Right ventricle myocardium superior (tissue), 1 donor: ENCODE measurements around the gene MYH3. TPM values are rescaled to one million over a fixed set of nuclear protein-coding genes. Genes with fewer than 3 reads are reported as not detected.

Experiments
- ATAC-seq: fragments of 200-7000 bp; cut with Tn5 transposase; one replicate; pipeline ENCODE4 v1.9.1; 2020; ENCODE audit warnings: mild to moderate bottlenecking; ENCODE audit not compliant: poor library complexity
- DNase-seq: peaks from one replicate; pipeline ENCODE4 v3.0.0-alpha.2; 2020
- intact Hi-C: fragments of 100-400 bp; cut with DNase I; formaldehyde crosslinking; loops from one replicate; pipeline ENCODE4 v1.11.2; 2022
- total RNA-seq: library from RNA; stranded (reverse); fragmentation: NEBNext Ultra II Directional; extraction: Animal tissue kit (Norgen Biotek cat#: 25700); gene quantifications from one replicate; pipeline ENCODE4 v1.2.1, GENCODE V29; 2021
- donor health status: DM: no; HTN: yes; CAD: no; lungs with severe emphysema.

MYH3 gene
- total RNA-seq, 1 donor from 2014 or later: 0.22 TPM

DNA sequence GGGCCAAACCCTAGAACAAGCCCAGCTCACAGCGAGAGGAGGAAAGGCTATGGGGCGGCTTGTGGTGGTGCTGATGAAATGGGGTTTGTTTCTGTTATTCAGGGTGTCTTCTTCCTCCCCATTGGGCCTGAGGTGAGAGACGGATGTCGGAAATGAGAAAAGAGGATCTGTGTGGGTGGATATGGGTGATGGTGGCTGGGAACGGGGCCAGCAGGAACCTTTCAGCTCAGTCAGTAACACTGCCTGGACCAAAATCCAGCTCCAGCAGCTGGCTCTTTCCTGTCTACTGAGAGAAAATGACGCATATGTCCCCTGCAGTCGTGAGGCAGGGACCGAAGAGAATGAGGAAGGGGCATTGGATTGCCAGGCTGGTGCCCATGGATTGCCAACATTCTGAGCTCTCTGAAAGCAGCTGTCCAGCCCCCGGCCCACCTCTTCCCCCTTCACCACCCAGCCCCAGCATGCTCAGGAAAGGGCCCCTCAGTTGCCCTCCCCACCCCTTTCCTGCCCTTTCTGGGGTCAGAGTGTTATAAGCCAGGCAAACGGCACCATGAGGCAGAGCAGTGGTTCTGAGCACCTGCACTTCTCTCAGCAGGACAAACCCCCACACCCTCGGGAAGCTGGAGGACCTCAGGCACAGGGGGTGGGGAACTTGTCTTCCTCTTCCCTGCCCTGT lies 4.0 kb downstream of the MYH3 start:
- no peak for ATAC-seq
- peak; percentile 55 for DNase-seq
- intact Hi-C loops: no loop called here

DNA sequence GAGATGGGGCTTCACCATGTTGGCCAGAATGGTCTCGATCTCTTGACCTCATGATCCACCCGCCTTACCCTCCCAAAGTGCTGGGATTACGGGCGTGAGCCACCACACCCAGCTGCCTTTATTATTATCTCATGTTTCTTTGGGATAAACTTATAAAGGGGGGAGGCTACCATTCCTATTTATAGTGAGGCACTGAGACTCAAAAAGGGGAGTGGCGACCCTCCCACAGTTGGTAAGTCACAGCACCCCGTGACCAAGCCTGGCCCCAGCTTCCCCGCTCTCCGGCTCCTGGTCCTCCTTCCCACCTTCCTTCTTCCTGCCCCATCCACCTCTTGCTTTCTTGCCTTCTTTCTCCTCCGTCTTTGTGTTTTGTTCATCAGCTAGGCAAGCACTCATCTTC lies 5.2 kb downstream of the MYH3 start:
- intact Hi-C loops: no loop called here
- no peak for ATAC-seq
- DNase-seq: no peak

DNA sequence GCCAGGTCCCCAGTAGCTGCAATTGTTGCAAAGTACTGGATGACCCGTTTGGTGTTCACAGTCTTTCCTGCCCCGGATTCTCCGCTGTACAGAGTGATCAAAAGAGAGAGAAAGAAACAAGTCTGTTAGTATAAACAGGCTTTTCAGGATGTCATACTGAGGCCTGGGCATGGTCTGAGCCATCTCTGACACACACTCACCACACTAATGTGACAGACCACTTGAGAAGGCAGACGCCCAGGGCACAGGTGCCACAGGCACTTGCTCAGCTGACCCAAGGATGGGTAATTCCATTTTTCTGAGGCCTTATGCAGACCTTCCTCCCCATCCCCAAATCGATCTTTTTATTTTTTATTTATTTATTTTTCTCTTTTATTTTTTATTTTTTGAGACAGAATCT lies 7.5 kb downstream of the MYH3 start:
- intact Hi-C loops: loop anchor here (10.0 kb wide), 1 partner anchor 195 kb away; no protein-coding TSS in a partner anchor
- no peak for ATAC-seq
- no peak for DNase-seq

GRCh38 chr17:10648956-10649355 lies 8.2 kb downstream of the MYH3 start:
- intact Hi-C loops: loop anchor here (10.0 kb wide), 1 partner anchor 196 kb away; no protein-coding TSS in a partner anchor
- ATAC-seq: no peak
- DNase-seq: no peak

- ATAC-seq: no peak
- DNase-seq: no peak
- intact Hi-C loops: loop anchor here (10.0 kb wide), 1 partner anchor 196 kb away; no protein-coding TSS in a partner anchor
Measured at GRCh38 chr17:10648381-10648780, 8.7 kb downstream of the MYH3 start.

DNA sequence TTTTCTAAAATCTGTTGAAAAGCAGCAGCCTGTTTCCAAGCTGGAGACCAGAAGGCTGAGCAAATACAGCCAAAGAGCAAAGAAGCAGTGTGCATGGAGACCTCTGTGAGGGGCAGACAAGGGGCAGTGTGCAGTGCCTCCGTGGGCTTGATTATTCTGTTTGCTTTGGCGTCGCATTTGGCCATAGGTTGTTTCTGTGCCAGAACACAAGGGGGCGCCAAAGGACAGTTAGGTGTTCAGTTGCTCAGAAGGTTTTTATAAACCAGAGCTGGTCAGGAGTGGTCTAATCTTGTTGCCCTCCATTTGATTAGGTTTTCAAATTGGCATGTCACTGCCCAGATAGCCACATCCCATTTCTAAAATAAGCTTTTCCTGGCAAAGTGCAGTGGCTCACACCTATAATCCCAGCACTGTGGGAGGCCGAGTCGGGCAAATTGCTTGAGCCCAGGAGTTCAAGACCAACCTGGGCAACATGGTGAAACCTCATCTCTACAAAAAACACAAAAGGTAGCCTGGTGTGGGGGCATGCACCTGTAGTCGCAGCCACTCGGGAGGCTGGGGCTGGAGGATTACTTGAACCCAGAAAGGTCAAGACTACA lies 10.6 kb downstream of the MYH3 start:
- peak; percentile 72 for DNase-seq
- ATAC-seq: peak; percentile 79
- intact Hi-C loops: loop anchor here (10.0 kb wide), 1 partner anchor 198 kb away; no protein-coding TSS in a partner anchor

DNA sequence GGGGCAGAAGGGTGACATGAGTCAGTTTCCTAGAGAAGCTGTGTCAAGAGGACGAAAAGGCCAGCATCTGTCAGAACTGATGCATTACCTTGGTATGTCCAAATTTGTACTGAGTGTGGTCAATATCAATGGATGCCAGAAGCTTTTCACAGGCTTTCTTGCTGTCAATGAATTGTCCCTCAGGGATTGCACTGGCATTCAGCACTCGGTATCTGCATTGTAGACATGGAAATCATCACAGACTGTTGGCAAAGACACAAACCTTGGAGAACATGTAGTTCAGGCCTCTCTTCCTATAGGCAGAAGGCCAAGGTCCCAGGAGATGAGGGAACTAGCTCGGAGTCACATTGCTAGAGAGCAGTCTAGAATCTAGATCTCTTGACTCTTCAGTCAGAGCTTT lies 16.6 kb downstream of the MYH3 start:
- intact Hi-C loops: loop anchor here (10.0 kb wide), 1 partner anchor 204 kb away; no protein-coding TSS in a partner anchor
- DNase-seq (no peak), ATAC-seq (no peak)

DNA sequence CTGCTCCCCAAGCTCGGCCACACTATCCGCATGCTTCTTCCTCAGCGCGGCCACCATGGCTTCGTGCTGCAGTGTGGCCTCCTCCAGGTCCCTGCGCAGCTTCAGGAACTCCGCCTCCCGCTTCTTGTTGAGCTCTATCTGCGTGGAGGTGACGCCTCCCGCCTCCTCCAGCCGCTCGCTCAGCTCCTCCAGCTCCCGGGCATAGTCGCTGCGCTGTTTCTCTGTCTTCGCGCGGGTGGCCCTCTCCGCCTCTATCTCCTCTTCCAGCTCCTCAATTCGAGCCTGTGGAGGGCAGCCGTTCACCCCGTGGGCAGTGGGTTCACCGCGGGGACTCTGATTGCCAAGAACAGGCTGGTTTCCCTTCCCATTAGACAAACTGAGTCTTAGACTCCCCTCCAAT lies 19.0 kb downstream of the MYH3 start:
- intact Hi-C loops: no loop called here
- no peak for DNase-seq
- no peak for ATAC-seq

GRCh38 chr17:10635290-10635689 lies 21.8 kb downstream of the MYH3 start:
- intact Hi-C loops: no loop called here
- no peak for DNase-seq
- ATAC-seq: no peak

DNA sequence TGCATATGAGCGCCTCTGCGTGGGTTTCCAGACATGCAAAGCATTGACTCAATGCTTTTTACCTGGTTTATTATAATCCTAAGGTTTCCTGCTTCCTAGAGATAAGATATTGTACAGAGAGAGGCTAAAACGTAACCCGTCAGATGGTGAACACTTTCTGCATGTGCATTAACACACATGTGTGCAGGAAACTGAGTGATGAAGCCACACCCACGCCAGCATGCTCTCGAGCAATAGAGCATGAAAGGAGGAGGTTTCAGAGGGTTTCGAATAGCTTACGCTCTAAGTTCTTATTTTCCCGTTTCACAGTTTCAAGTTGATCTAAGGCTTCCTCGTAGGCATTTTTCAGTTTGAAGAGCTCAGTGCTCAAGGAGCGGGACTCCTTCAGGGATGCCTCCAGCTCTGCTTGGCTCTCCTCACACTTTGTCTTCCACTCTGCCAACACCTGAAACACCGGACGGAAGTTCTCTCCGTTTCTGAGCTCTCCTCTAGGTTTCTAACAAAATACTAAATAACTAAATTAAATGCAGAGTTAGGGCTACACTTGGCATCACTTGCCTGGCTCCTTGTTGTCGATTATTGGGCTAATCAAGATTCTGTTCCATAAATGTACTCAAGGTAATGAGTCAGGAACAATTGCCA lies 23.2 kb downstream of the MYH3 start:
- intact Hi-C loops: no loop called here
- ATAC-seq: no peak
- DNase-seq: no peak

DNA sequence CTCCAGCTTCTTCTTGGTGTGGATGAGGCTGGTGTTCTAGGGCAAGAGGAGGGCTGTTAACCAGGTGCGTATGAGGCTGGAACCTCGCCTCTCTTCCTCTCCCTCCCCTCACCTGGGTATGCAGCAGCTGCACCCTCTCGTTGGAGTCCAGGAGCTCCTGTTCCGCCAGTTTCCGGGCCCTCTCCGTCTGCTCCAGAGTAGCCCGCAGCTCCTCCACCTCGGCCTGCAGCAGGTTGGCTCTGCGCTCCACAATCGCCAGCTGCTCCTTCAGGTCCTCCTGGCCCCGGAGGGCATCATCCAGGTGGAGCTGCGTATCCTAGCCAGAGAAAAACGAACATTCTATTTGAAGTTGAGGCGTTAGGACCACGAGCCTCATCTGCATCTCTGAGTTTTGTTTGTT lies 25.4 kb downstream of the MYH3 start:
- DNase-seq (no peak), ATAC-seq (no peak)
- intact Hi-C loops: no loop called here

- intact Hi-C loops: no loop called here
- ATAC-seq (no peak), DNase-seq (no peak)
Measured at GRCh38 chr17:10631048-10631700, 25.9 kb downstream of the MYH3 start.

- intact Hi-C loops: no loop called here
- ATAC-seq: no peak
- DNase-seq: no peak
Measured at GRCh38 chr17:10629706-10630105, 27.4 kb downstream of the MYH3 start.

DNA sequence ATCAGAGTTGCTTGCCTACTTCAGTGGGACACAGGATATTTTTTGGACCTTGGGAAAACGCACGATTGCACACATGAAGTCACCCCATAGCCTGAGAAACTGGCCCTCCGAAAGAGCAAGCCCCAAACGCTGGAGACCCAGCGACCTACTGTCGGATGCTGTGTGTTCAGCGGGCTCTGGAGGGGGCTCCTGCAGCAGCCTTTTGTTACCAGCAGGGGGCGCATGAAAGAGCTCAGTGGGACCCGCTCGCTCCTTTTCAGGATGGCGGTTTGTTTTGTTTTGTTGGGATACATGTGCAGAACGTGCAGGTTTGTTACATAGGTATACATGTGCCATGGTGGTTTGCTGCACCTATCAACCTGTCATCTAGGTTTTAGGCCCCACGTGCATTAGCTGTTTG lies 28.4 kb downstream of the MYH3 start:
- DNase-seq (no peak), ATAC-seq (no peak)
- intact Hi-C loops: no loop called here

DNA sequence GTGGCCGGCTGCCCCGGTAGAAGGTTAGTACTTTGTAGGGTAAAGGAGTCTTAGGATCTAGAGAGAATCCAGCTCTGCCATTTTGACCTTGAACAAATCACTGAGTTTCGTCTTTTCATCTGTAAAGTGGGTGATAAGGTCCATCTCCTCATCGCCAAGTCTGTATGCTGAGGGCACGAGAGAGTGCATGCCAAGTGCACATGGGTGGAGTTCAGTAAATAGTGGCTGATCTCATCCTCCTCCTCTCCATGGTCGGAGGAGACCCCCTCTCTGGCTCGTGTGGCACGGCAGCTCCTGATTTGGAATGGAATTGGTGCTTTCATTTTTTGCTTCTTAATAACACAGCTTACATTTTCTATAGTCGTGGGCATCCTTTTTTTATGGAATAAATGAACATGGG lies 30.7 kb downstream of the MYH3 start:
- ATAC-seq (no peak), DNase-seq (no peak)
- intact Hi-C loops: no loop called here

- intact Hi-C loops: no loop called here
- no peak for DNase-seq
- no peak for ATAC-seq
Measured at GRCh38 chr17:10624969-10625368, 32.1 kb downstream of the MYH3 start.

DNA sequence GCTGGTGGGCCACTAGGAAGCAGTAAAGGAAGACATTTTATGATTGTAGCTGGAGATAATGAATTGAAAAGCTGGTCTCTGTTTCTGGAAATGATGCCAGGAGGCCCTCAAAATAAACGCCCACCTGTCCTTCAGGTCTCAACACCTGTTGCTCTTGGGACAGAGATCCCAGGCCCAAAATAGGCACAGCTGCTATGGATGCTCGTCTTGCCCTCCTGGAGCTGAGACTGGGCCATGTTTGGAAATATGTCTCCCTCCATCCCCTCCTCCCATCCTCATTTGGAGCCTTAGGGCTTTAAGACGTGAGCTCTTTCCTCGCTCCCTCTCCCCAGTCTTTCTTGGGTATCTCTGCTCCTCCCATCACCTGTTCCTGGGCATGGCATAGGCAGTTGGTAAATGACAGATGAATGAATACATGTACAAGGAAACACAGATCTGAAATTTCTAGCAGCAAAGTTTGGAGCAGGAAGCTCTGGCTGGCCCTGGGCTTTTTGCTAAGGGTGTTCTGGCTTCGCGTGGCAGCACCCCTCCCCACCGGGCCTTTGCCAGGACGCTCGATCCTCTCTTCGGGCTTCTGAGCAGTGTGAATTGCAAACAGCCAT lies 33.3 kb downstream of the MYH3 start:
- DNase-seq (no peak), ATAC-seq (no peak)
- intact Hi-C loops: no loop called here

DNA sequence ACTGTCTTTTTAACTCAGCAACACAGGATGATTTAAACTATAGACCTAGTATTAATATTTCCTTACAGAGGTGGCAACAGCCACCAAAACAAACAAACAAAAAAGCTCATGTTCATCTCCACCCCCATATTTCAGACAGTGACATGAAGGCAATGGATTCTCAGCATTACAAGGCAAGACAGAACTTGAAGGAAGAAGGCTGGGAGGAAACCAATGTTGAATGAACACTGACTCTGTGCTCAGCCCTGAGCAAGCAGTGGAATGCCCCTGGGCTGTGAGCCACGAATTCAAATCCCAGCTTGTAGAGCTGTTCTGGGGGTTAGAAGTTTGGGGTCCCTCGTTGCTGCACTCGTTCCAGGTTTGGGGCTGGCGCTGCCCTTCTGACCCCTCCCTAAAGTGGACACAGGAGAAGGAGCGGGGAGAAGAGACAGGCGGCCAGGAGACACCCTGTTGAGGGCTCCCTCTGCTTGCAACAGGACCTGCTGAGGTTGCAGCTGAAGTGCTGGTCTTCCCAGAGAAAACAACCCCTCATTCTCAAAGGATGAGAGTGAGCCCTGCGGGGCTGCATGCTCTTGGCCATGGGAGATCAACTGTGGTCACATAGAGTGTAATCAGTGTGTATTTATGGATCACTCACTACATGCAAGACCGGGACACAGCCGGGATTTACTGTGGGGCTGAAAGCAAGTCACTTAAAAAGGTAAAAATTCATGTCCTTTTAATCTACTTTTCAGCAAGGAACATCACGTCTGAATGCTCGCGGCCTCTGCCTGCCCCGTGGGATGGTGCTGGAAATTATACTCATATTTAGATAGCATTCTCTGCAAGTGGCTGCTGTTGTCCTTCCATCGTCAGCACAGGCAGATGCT lies 34.3 kb downstream of the MYH3 start:
- no peak for DNase-seq
- ATAC-seq: no peak
- intact Hi-C loops: no loop called here
